Measurements from ENCODE around the gene SHC3.

SHC3 gene

DNA sequence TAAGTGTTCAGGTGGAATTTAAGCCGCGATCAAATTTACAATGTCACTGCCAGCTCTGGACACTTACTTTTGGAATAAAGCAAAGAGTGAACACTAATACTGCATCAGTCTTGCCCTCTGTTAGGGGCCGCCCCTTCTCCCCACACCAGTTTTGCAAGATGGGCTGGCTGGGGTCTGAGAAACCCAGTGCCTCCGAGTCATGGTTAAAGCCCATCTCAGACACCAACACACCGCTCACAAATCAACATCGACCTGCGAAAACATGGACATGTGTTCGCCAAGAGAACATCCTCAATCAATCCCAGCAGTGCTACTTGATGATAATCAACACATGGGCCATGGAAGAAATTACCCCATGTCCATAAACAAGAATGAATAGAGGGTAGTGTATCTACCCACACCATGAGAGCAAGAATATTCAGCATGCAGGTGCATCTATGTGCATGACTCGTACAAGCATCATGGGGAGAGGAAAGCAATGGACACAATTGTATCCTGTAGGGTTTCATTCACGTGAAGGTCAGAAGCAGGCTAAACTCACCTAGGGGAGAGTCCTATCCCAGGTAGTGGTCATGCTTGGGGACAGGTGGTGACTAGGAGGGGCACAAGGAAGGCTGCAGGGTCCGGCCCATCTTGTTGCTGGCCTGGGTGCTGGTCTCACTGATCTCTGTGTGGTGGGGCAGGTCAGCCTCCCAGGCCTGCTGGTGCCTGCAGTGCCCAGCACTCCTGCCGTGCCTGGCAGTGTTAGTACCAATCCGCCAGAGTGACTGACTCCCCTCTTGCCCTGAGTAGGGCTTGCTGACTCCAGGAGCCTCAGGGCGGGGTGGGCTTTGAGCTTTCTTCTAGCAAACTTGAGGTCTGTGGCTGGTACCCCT lies 182.3 kb downstream of the SHC3 start:
- DNase-seq: no peak

DNA sequence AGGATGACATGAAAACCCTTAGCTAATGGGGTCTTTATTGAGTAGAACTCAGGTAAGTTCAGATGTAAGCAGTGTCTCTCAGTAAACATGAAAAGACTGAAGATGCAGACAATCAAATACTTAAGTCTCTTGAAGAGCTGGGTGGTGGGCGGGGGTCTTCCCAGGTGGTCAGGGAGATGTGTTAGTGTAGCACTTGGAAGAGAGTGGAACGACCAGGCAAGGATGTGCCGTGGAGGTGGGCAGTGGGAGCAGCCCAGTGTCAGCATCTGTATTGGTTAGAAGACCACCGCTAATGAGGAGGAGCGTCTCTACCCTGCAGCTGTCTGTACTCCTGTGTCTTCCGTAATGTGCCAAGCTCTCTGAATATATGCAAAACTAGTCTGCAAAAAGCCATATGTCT lies 183.0 kb downstream of the SHC3 start:
- DNase-seq: no peak

DNA sequence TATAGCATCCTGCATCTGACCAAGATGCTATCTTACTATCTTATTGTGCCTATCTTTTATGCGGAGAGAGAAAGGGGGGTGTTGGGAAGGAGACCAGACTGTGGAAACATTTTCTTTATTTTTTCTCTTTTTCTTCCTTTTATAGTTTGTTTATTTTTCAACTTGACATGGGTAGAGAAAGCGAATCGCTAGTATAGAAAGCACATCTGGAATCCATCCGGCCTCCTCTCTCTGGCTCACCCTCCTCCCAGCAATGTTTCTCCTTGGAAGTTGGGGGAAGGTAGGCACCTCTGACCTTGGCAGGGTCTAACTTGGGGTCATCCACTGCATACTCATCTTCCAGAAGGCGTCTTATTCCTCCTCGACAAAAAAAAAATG lies 183.4 kb downstream of the SHC3 start:
- DNase-seq: no peak

DNA sequence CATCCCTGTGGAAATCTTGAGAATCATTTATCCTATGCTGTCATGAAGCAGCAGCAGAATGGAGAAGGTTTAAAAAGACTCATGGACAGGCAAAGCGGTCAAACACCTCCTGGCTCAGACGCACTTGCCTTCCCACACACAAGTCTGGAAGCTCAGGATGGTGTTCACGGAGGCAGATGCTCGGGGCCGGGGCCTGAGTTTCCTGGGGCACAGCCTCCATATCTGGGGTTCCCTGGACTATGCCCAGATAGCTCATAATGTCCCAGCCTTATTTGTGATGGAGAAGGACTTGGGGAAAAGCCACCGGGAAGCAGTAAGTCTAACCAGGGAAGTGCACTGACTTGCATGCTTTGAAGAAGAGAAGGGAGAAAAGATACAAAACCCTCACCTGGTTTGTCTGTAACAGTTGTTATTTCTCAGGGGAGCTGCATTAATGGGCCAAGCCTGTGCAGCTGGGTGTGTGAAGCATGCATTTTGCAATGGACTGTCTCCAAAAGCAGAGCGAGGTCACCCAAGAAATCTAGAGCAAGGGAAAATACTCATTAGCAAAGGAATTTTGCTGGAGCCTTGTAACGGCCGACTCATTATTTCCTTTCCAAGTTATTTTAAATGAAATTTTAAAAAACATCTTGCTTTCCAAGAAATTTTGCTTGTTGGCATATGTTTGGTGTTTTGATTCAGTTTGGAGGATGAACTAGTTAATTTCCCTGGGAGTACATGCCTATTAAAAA lies 184.0 kb downstream of the SHC3 start:
- DNase-seq: no peak

DNA sequence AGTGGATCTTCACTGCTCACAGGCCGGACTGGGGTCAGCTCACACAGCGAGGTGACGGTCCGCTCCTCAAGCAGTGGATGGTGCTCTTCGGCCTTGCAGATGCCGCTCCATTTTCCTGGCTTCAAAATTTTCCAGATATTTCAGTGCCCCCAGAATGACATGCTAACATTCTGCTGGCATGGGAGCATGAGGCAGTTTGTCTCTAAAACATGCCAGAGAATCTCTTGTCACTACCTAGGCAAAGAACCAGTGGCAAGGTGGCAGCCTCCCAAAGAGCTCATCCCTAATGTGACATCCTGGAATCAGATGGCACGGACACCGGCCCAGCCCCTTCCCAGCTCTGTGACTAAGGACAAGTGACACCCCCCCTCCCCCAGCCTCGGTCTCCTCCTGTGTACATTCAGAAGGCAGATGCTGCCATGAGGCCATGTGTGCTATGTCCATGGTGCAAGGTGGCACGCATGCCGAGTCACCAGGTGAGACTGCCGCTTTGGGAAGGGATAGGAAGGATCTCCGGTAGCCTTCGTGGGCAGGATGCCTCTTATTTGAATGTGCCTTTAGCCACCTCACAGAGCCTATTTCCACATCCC lies 184.7 kb downstream of the SHC3 start:
- no peak for DNase-seq

DNA sequence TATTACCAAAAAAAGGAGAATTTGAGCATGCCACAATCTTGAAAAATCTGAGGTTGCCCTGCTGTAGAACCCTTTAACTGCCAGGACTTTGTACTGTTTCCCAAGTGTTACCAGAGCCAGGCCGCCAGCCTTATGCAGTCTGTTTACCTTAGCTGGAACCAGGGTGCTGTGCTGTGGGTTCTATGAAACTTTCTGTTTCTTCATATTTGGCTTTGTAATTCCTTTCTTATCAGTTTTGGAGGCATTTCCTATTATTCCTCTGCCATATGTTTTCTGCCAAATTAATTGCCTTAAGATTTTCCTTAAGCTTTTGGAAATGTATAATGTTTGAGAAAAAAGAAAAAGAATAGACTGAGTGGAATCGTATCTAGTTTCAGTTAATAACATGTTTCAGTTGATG lies 185.3 kb downstream of the SHC3 start:
- DNase-seq: no peak

DNA sequence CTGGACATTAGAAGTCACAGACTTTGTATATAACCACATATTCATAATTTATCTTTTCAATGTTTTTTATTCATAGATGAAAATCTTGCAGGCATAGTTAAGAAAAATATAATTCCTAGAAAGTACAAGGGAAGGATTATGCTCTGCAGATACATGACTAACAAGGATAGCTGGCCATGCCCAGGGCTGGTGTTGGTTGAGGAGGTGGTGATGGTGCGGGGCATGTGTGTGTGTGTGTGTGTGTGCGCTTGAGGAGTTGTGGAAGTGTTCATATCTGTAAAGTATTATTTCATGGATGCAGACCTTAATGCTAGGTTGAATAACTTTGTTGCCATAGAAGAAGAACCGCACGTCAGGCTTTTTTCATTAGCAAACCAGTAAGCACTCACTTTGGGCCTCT lies 186.1 kb downstream of the SHC3 start:
- DNase-seq: no peak

DNA sequence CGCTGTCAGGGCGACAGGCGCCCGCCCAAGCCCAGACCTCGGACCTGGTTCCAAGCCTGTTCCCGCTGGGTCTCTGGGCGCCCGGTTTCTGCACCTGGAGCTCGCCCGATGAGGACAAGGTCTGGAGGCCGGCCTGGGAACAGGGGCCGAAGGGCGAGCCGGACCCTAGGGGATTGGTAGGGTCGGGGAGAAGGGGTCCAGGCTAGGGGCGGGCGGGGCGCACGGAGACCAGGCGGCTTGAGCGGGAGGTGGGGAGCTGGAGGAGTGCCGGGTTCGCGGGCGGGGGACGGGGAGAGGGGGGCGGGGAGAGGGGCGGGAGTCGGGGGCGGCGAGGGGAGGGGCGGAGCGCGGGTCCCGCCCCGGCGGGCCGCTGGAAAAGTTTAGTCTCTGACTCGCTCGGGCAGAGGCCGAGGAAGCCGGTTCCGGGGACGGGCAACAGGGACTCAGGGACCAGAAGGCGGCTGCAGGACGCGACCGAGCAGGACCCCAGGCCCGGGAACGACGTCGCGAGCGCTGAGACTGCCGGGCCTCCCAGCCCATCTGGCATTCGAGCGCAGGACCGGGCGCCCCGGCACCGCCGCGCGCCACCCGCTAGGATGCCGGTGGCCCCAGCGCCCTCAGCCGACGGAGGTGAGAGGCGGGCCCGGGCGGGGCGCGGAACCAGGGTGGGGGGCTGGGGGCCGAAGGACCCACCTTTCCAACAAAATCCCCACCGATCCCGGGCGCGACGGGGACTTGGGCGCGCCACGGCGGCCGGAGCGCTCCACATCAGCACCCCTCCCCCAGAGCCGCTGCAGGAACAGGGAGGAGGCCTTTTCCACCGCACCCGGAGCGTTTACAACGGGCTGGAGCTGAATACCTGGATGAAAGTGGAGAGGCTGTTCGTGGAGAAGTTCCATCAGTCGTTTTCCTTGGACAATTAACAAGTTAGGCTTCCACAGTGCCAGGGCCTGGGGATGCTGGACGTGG lies 187.3 kb downstream of the SHC3 start, which contains the start of gene S1PR3:
TSS of gene S1PR3 (plus strand) at position 403 of the 969 bp plus-strand sequence. CDS start 9,733 bp downstream, outside the sequence.
- DNase-seq: peak; percentile 46

DNA sequence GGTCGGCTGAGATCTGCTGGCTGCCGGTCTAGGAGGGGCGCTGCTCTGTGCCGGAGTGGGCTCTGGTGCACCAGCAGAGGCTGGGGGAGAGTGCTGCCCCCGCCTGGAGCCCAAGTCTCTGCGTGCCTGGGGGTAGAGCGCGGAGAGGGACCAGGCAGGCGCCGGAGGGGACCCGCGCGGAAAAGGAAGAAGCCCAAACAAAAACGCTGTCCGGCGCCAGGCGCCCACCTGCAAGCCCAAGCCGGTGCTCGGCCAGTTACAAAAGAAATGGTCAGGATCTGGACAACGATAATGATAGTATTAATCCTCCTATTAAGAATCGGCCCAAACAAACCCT lies 187.9 kb downstream of the SHC3 start:
- no peak for DNase-seq

DNA sequence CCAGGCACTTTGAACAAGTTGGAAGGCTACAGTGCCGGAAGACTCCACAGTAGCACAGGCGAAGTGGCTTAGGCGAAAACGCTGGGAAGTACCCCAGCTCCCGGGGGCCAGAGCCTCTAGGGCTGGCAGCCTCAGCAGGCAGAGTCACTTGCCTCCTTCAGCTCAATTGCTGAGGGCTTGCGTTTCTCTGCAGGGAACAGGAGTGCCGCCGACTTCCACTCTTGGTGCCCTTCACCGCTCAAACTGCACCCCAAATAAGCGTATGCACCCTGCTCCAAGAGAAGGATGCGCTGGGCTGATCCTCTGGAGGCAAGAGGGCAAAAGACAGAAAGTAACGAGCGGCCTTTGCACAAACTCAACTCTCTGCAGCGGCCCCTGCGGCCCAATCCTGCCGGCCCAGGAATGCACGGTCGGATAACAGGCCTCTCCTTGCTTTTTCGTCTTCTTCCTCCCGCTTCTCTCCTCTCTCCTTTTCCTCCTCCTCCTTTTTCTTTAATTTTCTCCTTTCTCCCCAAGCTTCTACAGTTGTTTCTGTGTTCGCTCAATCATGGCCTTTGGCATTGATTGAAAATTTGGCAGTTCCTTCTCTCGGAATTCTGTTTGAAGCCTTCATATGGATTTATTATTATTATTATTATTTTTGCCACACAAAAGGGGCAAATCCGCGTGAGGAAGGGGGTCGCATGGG lies 188.4 kb downstream of the SHC3 start:
- DNase-seq: no peak

DNA sequence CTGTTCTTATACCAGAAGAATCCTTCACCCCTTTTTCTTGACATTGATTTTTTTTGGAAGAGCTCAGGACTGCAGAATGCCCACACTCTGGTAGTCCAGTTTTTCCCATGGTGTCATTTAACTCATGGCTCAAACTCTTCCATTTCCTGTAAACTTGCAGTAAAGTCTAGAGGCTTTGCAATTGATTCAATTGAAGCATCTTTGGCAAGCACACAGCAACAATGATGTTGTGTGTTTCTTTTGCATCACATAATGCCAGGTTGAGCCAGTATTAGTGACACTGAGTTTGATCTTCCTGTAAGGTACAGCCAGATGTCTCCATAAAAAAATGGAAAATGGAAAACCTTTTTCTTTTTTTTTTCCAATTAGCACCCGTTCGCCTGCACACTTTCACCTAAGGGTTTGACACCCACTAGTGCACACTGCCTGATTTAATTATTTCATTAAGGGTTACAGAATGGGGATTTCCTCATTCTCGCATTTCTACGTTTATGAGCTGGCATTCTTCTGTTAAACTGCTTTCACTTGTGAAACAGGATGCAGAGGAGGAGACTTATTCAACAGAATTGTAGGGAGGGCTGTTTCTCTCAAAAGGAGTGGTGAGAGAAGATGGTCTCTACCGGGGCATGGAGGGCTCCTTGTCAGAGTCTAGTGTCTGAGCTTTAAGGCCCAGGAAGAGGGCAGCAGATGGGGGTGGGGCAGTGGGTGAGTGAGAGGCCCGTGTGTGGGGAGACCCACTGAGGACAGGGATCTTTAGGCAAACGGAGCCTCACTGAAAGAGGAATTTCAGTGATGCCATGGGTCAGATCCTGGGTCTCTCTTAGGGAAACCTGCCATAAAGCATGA lies 189.6 kb downstream of the SHC3 start:
- DNase-seq: no peak

DNA sequence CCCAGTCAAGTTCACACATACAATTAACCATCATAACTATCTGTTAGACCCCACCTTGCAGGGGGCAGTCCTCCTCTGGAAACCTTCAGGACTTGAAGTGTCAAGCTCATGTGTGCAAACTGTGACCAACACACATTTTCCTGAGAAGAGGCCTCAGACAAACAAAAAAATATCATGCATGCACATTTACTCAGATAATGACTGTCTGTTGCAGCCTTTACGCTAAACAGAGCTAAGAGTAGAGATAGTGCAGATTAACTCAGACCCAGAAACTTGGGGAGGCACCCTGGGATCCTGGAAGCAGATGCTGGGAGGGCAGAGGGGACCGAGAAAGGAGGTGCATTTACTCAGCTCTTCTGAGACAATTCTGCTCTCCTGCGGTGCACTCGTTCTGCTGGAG lies 191.0 kb downstream of the SHC3 start:
- no peak for DNase-seq

DNA sequence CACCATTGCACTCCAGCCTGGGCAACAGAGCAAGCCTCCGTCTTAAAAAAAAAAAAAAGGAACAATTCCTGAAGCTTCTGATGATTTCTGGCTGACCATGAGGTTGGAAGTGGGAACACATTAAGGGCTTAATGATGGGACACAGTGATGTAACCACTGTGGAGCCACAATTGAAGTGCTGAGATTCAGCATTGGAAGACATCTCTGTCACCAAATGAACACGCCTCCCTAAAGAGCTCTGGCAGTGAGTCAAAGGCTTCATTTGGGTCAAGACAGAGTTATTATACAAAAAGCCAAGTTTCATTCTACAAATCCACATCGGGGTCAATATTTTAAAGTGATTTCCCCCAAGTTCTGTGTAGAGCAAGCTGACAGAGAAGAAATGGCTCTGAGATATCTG lies 191.8 kb downstream of the SHC3 start:
- DNase-seq: no peak

DNA sequence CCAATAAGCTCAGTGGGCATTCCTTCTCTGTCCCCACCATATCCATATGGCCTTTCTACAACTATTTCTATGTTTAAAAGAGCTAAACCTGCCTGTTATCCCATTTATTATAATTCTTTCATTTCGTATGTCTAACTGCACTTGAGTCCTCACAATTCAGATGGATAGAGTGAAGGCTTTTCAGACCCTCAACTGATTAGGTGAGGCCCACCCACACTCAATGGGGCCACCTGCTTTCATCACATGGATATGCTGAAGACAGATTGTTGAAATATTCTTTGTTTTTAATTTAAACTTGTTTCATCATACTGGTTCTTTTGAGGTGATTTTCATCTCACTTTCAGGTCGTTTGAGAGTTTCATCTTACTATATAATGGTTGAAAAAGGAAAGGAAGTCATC lies 193.0 kb downstream of the SHC3 start:
- no peak for DNase-seq

DNA sequence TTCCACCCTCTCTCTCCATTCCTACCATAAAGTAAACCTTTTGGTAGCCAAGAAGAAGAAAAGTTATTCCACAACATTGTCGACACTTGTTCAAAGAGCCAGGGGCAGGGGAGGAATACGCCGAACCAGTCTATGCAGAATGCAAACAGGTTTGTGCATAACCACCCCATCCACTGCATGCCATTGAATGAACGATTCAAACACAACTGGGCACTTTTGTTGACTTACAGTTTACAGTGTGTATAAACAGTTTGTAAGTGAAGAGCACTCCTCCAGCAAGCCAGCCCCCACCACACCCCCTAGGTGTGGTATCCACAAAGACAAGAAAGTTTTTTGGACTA lies 194.1 kb downstream of the SHC3 start:
- DNase-seq: no peak

DNA sequence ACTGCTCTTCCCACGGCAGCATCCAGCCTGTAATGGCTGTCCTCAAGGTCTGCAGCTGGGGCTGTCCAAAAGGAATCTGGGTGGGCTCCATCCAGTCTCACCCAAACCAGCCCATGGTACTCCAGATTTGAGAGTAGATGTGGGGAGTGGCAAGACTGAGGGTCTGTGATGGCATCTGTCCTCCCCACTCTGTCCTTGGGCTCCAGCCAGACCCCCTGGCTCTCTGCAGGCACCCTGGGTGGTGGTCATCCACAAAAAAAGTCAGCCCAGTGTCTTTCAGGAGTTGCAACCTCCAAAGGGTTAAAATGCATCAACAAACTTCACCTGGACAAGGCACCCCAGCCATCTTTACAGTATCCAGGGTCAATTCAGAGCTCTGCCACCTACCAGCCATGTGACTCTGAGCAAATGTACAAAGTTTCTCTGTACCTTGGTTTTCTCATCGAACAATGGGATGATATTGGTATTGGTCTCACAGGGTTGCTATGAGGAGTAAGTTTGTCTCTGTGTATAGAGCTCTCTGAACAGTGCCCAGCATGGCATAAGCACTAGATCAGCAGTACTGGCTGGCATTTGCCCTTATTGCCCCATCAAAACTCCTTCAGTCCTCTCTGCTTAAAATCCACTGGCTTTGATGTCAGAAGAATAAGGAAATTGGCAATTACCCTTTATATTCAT lies 194.6 kb downstream of the SHC3 start:
- DNase-seq: no peak

DNA sequence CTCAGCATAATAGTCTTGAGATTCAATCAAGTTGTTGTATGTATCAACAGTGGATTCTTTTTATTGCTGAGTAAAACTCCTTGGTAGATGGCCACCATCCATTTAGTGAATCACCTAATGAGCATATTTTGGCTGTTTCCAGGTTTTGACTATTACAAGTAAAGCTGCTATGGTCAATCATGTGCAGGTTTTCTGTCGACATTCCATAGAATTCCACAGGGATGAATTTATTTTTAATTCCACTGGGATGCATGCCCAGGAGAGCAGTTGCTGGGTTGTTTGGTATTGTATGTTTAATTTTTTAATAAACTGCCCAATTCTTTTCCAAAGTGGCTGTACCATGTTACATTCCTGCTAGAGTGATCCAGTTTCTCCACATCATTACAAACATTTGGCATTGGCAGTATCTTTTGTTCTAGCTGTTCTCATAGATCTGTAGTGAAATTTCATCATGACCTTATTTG lies 197.8 kb downstream of the SHC3 start:
- no peak for DNase-seq

DNA sequence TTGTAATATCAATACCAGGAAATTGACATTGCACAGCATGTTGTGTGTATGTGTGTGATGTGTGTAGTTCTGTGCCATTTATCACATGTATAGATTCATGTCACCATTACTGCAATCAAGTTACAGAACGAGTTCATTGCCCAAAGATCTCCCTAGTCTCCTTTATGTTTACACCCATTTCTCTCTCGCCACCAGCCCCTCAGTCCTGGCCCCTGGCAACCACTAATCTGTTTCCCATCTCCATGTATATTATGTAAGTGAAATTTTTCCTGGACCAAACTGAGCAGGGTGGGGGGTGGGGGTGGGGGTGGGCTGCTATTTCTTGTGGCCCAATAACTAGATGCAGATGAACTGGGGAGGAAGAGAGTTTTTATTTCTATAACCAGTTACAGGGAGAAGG lies 198.8 kb downstream of the SHC3 start:
- DNase-seq: no peak

DNA sequence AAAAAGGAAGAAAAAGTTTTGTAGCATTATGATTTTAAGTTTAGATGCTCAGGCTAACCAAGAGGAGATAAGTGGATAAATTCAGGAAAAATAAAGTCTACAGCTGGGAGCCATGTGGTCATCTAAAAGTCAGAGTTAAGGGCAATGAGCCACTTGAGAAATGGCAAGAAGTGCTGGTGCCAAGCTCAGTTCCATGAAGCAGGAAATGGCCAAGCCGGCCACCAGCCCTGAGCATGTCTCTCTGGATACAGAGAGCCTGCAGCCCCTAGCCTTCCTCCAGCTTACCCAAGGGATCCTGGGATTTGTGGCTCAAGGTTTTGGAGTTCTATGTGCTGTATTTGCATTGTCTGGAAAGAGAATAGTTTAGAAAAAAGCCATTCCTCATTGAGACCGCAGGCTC lies 199.6 kb downstream of the SHC3 start:
- DNase-seq: no peak

DNA sequence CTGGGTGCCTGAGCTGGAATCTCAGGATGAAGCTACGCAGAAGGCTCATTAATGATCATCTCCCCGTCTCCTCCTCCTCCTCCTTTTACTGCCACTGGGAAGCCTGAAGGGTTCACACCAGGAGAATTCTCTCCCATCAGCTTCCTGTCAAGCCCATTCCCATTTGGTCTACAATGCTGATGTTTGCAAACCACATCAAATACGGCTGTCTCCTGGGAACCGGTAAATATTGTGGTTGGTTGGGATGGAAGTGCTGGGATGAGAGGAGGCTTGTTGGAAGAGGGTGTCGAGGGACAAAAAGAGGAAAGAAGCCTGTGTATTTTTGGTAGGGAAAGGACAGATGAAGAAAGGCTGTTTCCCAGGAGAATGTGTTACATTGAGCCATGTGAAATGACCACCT lies 200.6 kb downstream of the SHC3 start:
- DNase-seq: no peak

DNA sequence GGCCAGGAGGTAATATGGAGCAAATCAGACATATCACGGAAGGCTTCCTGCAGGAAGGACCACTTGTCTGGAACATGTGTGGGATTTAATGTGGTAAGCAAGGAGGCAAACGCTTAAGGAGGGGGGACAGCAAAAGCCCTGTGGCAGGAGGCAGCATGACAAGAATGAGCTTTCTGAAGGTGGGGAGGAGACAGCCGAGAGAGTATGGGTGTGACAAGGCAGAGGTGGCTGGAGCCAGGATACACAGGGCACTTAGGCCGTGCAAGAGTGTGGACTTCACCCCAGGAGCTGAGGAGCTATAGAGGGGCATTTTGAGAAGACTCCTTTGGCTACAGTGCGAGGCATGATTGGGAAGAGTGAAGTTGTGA lies 201.7 kb downstream of the SHC3 start:
- no peak for DNase-seq
